Lung (tissue), 12 donors: ENCODE results near the gene ADAMTSL5. TPM values are rescaled to one million over a fixed set of nuclear protein-coding genes. Genes with fewer than 3 reads are reported as not detected.

Experiments used
- ATAC-seq: fragments of 200-7000 bp; cut with Tn5 transposase; one replicate; pipeline ENCODE4 v1.9.1; 2020; ENCODE audit warnings: moderate number of reproducible peaks; ENCODE audit not compliant: insufficient read depth, low FRiP score
- DNase-seq, 3 donors: peaks; one replicate each; pipeline ENCODE4 v3.0.0-alpha.2; 2013 to 2017
- H3K27ac ChIP-seq, 2 donors: one replicate each; pipeline ENCODE4 v1.5.1; 2013; ENCODE audit warnings: mild to moderate bottlenecking in 2 of 2, moderate library complexity in 2 of 2, control low read depth in 1 of 2, inconsistent platforms in 1 of 2, low read depth in 1 of 2, low read length in 1 of 2
- H3K27me3 ChIP-seq, 3 donors: one replicate each; pipeline ENCODE4 v1.5.1; 2013; ENCODE audit warnings: low read length in 2 of 3; ENCODE audit not compliant: control insufficient read depth in 3 of 3, insufficient read depth in 3 of 3
- H3K36me3 ChIP-seq, 4 donors: one replicate each; pipeline ENCODE4 v1.5.1; 2013; ENCODE audit warnings: low read length in 4 of 4, mild to moderate bottlenecking in 1 of 4, moderate library complexity in 1 of 4; ENCODE audit not compliant: control insufficient read depth in 4 of 4, insufficient read depth in 4 of 4
- H3K4me1 ChIP-seq, 5 donors: one replicate each; pipeline ENCODE4 v1.5.1; 2013; ENCODE audit warnings: low read length in 5 of 5, mild to moderate bottlenecking in 2 of 5, moderate library complexity in 1 of 5; ENCODE audit not compliant: control insufficient read depth in 5 of 5, insufficient read depth in 5 of 5
- H3K4me3 ChIP-seq: one replicate; pipeline ENCODE4 v1.5.1; 2013; ENCODE audit warnings: mild to moderate bottlenecking, control low read depth, moderate library complexity
- H3K9ac ChIP-seq, 2 donors: one replicate each; pipeline ENCODE4 v1.5.1; 2013; ENCODE audit warnings: low read length in 2 of 2, control low read depth in 1 of 2; ENCODE audit not compliant: insufficient read depth in 1 of 2
- H3K9me3 ChIP-seq, 4 donors: one replicate each; pipeline ENCODE4 v1.5.1; 2013; ENCODE audit warnings: low read length in 3 of 4, mild to moderate bottlenecking in 1 of 4, moderate library complexity in 1 of 4; ENCODE audit not compliant: control insufficient read depth in 4 of 4, insufficient read depth in 3 of 4
- whole genome bisulfite sequencing, 2 donors: extraction: QIAGEN DNeasy Blood & Tissue Kit; methylation state at CpG; one replicate each; pipeline ENCODE4 v1.1.7; 2013; 5-methylcytosine and 5-hydroxymethylcytosine counted together
- polyA plus RNA-seq, 2 donors: library from polyadenylated mRNA; stranded (reverse); fragments of 200-250 nt; gene quantifications; one replicate each; pipeline ENCODE4 v1.2.1, GENCODE V29; 2013
- total RNA-seq, 2 donors: library from RNA; depleted of rRNA in 1 of 2; stranded (reverse); fragments of >200 nt in 1 of 2; gene quantifications; one replicate each; pipeline ENCODE4 v1.2.1, GENCODE V29; 2014 to 2021
- TF ChIP-seq, protein P1 (sequence below): IDR thresholded peaks from 2 replicates; pipeline ENCODE4 v1.5.1; 2012; ENCODE audit warnings: mild to moderate bottlenecking; ENCODE audit errors: control extremely low read depth, extremely low read depth
- donor health status: control.
- donor health status: control.
- donor health status: Bipolar disorder and iron deficiency.
- donor health status: healthy.
- donor health status: DM: yes; HTN: yes; CAD: no.

Gene ADAMTSL5
- total and polyA plus RNA-seq, 4 donors: 0.97 to 2.8 (median 1.4) TPM

DNA sequence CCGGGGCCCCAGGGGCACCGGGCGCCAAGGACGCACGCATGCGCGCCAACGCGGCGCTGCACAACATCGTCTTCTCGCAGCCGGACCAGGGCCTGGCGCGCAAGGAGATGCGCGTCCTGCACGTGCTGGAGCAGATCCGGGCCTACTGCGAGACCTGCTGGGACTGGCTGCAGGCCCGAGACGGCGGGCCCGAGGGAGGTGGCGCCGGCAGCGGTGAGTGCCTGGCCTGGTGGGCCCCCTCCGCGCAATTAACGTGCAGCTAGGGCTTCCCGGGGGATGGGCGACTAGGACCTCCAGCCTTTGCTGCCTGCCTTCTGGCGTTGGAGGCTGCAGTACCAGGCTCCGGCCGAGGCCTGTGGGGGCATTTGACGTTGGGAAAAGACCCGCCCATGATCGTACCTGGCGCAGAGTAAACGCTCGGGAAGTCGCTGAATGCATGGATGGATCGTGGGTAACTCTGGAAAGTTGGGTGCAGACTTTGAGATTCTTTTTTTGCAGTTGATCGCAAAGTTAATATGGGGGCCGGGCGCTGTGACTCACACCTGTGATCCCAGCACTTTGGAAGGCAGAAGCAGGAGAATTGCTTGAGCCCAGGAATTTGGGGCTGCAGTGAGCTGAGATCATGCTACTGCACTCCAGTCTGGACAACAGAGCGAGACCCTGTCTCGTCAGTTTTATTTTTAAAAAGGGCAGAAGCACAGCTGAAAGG, 55.6 kb downstream of the ADAMTSL5 start:
- Histone ChIP-seq H3K27me3 (peaks cover 15 to 52% (median 15%) of the 10 kb centered on the region in 3 donors), H3K9me3 (peaks cover 0 to 5% (median 0%) of the 10 kb centered on the region in 4 donors), H3K4me1 (peaks cover 0 to 14% (median 0%) of the 10 kb centered on the region in 5 donors), H3K36me3 (peaks cover 0 to 4% (median 0%) of the 10 kb centered on the region in 4 donors), H3K4me3 (no peak overlapping the region), H3K9ac (no peak overlapping the region), H3K27ac (no peak overlapping the region)
- TF ChIP-seq, protein P1, sequence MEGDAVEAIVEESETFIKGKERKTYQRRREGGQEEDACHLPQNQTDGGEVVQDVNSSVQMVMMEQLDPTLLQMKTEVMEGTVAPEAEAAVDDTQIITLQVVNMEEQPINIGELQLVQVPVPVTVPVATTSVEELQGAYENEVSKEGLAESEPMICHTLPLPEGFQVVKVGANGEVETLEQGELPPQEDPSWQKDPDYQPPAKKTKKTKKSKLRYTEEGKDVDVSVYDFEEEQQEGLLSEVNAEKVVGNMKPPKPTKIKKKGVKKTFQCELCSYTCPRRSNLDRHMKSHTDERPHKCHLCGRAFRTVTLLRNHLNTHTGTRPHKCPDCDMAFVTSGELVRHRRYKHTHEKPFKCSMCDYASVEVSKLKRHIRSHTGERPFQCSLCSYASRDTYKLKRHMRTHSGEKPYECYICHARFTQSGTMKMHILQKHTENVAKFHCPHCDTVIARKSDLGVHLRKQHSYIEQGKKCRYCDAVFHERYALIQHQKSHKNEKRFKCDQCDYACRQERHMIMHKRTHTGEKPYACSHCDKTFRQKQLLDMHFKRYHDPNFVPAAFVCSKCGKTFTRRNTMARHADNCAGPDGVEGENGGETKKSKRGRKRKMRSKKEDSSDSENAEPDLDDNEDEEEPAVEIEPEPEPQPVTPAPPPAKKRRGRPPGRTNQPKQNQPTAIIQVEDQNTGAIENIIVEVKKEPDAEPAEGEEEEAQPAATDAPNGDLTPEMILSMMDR: no peak
- DNase-seq (peak in 1 of 3 donors; percentile 37), ATAC-seq (no peak)
- WGBS, 2 donors: 12 to 17% methylated on average over 46 to 48 of the region's 48 CpGs

DNA sequence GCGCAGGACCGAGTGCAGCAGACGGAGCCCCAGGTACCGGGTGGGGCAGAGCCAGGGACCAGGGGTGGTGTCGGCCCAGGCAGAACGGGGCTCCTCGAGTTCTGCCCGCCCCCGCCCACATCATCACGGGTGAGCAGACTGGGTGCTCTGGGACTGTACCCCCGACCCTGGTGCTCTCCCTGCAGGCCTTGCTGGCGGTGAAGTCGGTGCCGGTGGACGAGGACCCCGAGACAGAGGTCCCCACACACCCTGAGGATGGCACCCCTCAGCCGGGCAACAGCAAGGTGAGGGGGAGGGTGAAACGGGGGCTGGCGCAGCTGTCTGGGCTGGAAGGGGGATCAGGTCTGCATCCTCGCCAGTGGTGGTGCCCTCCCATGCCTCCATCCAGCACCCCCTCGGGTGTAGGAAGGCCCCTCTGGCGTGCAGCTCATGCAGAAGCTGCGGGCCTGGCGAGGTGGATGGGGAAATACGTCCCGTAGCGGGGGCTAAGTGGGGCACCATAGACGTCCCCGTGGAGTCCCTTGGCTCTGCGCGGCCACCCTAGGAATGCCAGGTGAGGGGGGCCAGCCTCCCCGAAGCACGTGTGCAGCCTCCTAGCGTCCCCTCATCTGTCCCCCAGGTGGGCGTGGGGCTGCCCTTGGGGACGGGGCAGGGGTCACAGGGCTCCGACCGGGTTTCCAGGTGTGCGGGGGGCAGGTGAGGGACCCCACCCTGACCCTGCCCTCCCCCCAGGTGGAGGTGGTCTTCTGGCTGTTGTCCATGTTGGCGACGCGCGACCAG, 56.5 kb downstream of the ADAMTSL5 start:
- ATAC-seq (no peak), DNase-seq (no peak)
- TF ChIP-seq, protein P1: no peak
- 36 to 47% methylated on average over 39 to 43 of the region's 43 CpGs for WGBS, 2 donors
- H3K4me3 ChIP-seq: no peak overlapping the region
- H3K9ac ChIP-seq: no peak overlapping the region
- H3K27ac ChIP-seq: no peak overlapping the region
- H3K4me1 ChIP-seq: peaks cover 0 to 16% (median 0%) of the 10 kb centered on the region in 5 donors
- H3K36me3 ChIP-seq: peaks cover 0 to 4% (median 0%) of the 10 kb centered on the region in 4 donors
- H3K9me3 ChIP-seq: peaks cover 0 to 5% (median 0%) of the 10 kb centered on the region in 4 donors
- H3K27me3 ChIP-seq: peaks cover 15 to 60% (median 15%) of the 10 kb centered on the region in 3 donors

DNA sequence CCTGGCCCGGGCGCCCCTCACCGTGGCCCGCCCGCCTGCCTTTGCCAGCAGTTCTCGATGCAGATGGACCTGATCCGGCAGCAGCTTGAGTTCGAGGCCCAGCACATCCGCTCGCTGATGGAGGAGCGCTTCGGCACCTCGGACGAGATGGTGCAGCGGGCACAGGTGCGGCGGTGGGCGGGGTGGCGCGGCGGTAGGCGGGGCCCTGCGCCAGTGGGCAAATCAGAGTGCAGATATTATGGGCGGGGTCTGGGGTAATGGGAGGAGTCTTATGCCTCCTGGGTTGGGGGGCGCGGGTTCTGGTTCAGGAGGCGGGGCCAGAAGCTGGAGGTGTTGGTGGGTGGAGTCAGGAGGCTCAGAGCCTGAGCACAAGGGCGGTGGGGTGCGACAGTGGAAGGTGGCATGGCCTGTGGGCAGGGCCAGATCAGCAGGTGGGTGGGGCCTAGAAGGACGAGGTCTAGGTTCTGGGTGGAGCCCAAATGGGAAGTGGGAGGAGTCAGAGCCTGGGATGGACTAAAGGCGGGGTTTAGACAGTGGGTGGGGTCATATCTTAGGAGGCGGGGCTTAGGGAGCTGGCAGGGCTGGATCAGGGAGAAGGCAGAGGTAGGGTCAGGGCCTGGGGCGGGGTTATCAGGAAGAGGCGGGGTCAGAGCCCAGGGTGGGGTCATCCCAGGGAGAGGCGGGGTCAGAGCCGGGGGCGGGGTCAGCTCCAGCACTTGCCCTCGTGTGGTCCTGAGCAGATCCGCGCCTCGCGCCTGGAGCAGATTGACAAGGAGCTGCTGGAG, 57.3 kb downstream of the ADAMTSL5 start:
- WGBS, 2 donors: 5 to 6% methylated on average over 37 to 42 of the region's 42 CpGs
- ATAC-seq (peak; percentile 31), DNase-seq (peak in 1 of 3 donors; percentile 50)
- Histone ChIP-seq H3K4me1 (peaks cover 0 to 16% (median 0%) of the 10 kb centered on the region in 5 donors), H3K9ac (no peak overlapping the region), H3K4me3 (no peak overlapping the region), H3K27ac (no peak overlapping the region), H3K9me3 (peaks cover 0 to 3% (median 0%) of the 10 kb centered on the region in 4 donors), H3K36me3 (no peaks in the 10 kb centered on the region), H3K27me3 (peaks cover 15 to 68% (median 23%) of the 10 kb centered on the region in 3 donors)
- TF ChIP-seq, protein P1: no peak

Other genes with a start within 250 kb of the ADAMTSL5 start
- 100 to 1,000 TPM; 435 to 443 TPM for gene CIRBP, start 243.7 kb downstream of the ADAMTSL5 start, total RNA-seq
- 100 to 1,000 TPM; 313 to 488 TPM for gene CIRBP, start 243.7 kb downstream of the ADAMTSL5 start, polyA plus RNA-seq
- gene FAM174C, start 237.5 kb downstream of the ADAMTSL5 start, total RNA-seq: 10 to 100 TPM; 17.5 to 66.5 TPM
- gene FAM174C, start 237.5 kb downstream of the ADAMTSL5 start, polyA plus RNA-seq: 10 to 100 TPM; 72.3 to 89.3 TPM
- under 1 TPM in 1 of 2 donors, not detected in 1; 0.37 TPM for gene EFNA2, start 227.1 kb downstream of the ADAMTSL5 start, total RNA-seq
- gene EFNA2, start 227.1 kb downstream of the ADAMTSL5 start, polyA plus RNA-seq: not detected
- gene NDUFS7, start 129.1 kb downstream of the ADAMTSL5 start, total RNA-seq: 100 to 1,000 TPM in 1 of 2 donors, 10 to 100 TPM in 1; 33.4 to 114 TPM
- 100 to 1,000 TPM; 103 to 133 TPM for gene NDUFS7, start 129.1 kb downstream of the ADAMTSL5 start, polyA plus RNA-seq
- gene GAMT, start 111.5 kb downstream of the ADAMTSL5 start, total RNA-seq: 1 to 10 TPM; 7.1 to 8.6 TPM
- 1 to 10 TPM; 2.9 to 7.6 TPM for gene GAMT, start 111.5 kb downstream of the ADAMTSL5 start, polyA plus RNA-seq
- gene DAZAP1, start 105.4 kb downstream of the ADAMTSL5 start, total RNA-seq: 100 to 1,000 TPM in 1 of 2 donors, 10 to 100 TPM in 1; 61.4 to 125 TPM
- 10 to 100 TPM; 77.3 to 82.8 TPM for gene DAZAP1, start 105.4 kb downstream of the ADAMTSL5 start, polyA plus RNA-seq
- gene RPS15, start 74.6 kb downstream of the ADAMTSL5 start, total RNA-seq: 1,000 to 10,000 TPM in 1 of 2 donors, 100 to 1,000 TPM in 1; 574 to 1,157 TPM
- 1,000 to 10,000 TPM; 2,710 to 2,993 TPM for gene RPS15, start 74.6 kb downstream of the ADAMTSL5 start, polyA plus RNA-seq
- gene APC2, start 62.9 kb downstream of the ADAMTSL5 start, total RNA-seq: under 1 TPM; 0.15 to 0.37 TPM
- under 1 TPM; 0.01 to 0.04 TPM for gene APC2, start 62.9 kb downstream of the ADAMTSL5 start, polyA plus RNA-seq
- 10 to 100 TPM; 24.1 to 35.8 TPM for gene C19orf25, start 33.8 kb downstream of the ADAMTSL5 start, total RNA-seq
- 10 to 100 TPM; 33.3 to 42.6 TPM for gene C19orf25, start 33.8 kb downstream of the ADAMTSL5 start, polyA plus RNA-seq
- gene PCSK4, start 22.7 kb downstream of the ADAMTSL5 start, total RNA-seq: 1 to 10 TPM; 7.1 to 7.9 TPM
- gene PCSK4, start 22.7 kb downstream of the ADAMTSL5 start, polyA plus RNA-seq: 1 to 10 TPM; 2.3 to 3.7 TPM
- 1 to 10 TPM; 3.0 to 6.8 TPM for gene REEP6, start 21.8 kb downstream of the ADAMTSL5 start, total RNA-seq
- gene REEP6, start 21.8 kb downstream of the ADAMTSL5 start, polyA plus RNA-seq: 1 to 10 TPM; 2.5 to 7.6 TPM
- gene PLK5, start 11.1 kb upstream of the ADAMTSL5 start, total RNA-seq: not detected
- gene PLK5, start 11.1 kb upstream of the ADAMTSL5 start, polyA plus RNA-seq: under 1 TPM in 1 of 2 donors, not detected in 1; 0.09 TPM
- 10 to 100 TPM; 31.0 to 33.9 TPM for gene MEX3D, start 55.3 kb upstream of the ADAMTSL5 start, total RNA-seq
- gene MEX3D, start 55.3 kb upstream of the ADAMTSL5 start, polyA plus RNA-seq: 1 to 10 TPM; 4.8 to 8.6 TPM
- gene MBD3, start 79.8 kb upstream of the ADAMTSL5 start, total RNA-seq: 100 to 1,000 TPM in 1 of 2 donors, 10 to 100 TPM in 1; 48.1 to 102 TPM
- gene MBD3, start 79.8 kb upstream of the ADAMTSL5 start, polyA plus RNA-seq: 100 to 1,000 TPM in 1 of 2 donors, 10 to 100 TPM in 1; 74.8 to 129 TPM
- gene UQCR11, start 92.4 kb upstream of the ADAMTSL5 start, total RNA-seq: 100 to 1,000 TPM in 1 of 2 donors, 10 to 100 TPM in 1; 35.4 to 225 TPM
- gene UQCR11, start 92.4 kb upstream of the ADAMTSL5 start, polyA plus RNA-seq: 100 to 1,000 TPM; 122 to 131 TPM
- gene TCF3, start 139.6 kb upstream of the ADAMTSL5 start, total RNA-seq: 10 to 100 TPM; 50.2 to 58.1 TPM
- 10 to 100 TPM; 36.9 to 40.1 TPM for gene TCF3, start 139.6 kb upstream of the ADAMTSL5 start, polyA plus RNA-seq
- gene ONECUT3, start 240.5 kb upstream of the ADAMTSL5 start, total RNA-seq: not detected
- not detected for gene ONECUT3, start 240.5 kb upstream of the ADAMTSL5 start, polyA plus RNA-seq